WI38 (cell line): ENCODE results near the gene GIT2.
"Not testable (repeated sequence)": the region's sequence is repeated elsewhere in the genome, so short reads cannot be mapped to it uniquely, and the experiment has no call there.

Experiments used
- H3K4me3 ChIP-seq: 2 replicates; pipeline ENCODE4 v1.5.1; 2011; ENCODE audit warnings: low read depth, mild to moderate bottlenecking, control low read depth, low read length
- CTCF ChIP-seq: IDR thresholded peaks from 2 replicates; pipeline ENCODE4 v1.5.1; 2012; ENCODE audit warnings: low read depth, mild to moderate bottlenecking, control low read depth, low read length

Gene GIT2

GRCh38 chr12:109896188-109896587 is 100.0 kb downstream of the GIT2 start:
- TF ChIP-seq CTCF = no peak
- H3K4me3 ChIP-seq = no peak overlapping the region

- H3K4me3 ChIP-seq = no peak overlapping the region
- no peak for TF ChIP-seq CTCF
These were observed 101.2 kb downstream of the GIT2 start for GRCh38 chr12:109894939-109895338.

- no peak for TF ChIP-seq CTCF
These were observed 102.7 kb downstream of the GIT2 start for GRCh38 chr12:109893261-109893995.

GRCh38 chr12:109892748-109893147 is 103.4 kb downstream of the GIT2 start:
- TF ChIP-seq CTCF = no peak
- no peak overlapping the region for H3K4me3 ChIP-seq

More at GRCh38 chr12:109893261-109893995, 102.7 kb downstream of the GIT2 start:
- no peak overlapping the region for H3K4me3 ChIP-seq

- no peak for TF ChIP-seq CTCF
- H3K4me3 ChIP-seq = no peak overlapping the region
These were observed 103.9 kb downstream of the GIT2 start for GRCh38 chr12:109892165-109892715.

- H3K4me3 ChIP-seq = not testable (repeated sequence)
These were observed 104.4 kb downstream of the GIT2 start for GRCh38 chr12:109891731-109892130.

- TF ChIP-seq CTCF = no peak
- H3K4me3 ChIP-seq = no peak overlapping the region
These were observed 105.5 kb downstream of the GIT2 start for GRCh38 chr12:109890620-109891170.
